SK-N-SH (cell line): ENCODE measurements around the gene AEN. TPM values are rescaled to one million over a fixed set of nuclear protein-coding genes. Genes with fewer than 3 reads are reported as not detected.

ENCODE experiments used
- CTCF ChIA-PET: fragments of 300-600, 350-600 bp; formaldehyde crosslinking; extraction: SDS; loops from one replicate; lab custom pipeline; 2021; lab: Yijun Ruan, JAX
- POLR2A ChIA-PET: fragments of 350-600 bp; sonication (Branson Sonifier 250); formaldehyde crosslinking; extraction: SDS; loops from one replicate; lab custom pipeline; 2020; ENCODE audit warnings: antibody characterized with exemption, inconsistent platforms; lab: Yijun Ruan, JAX
- DNase-seq: peaks from one replicate; pipeline ENCODE4 v3.0.0; 2012
- H2AFZ ChIP-seq: fragments of 200-600 bp; sonication (generic); 2 replicates; pipeline ENCODE4 v1.8.1; 2016; ENCODE audit warnings: antibody characterized with exemption, mild to moderate bottlenecking, low read depth
- H3F3A ChIP-seq: fragments of 200-600 bp; sonication (generic); replicated peaks from 2 replicates; pipeline ENCODE3; 2016; ENCODE audit warnings: antibody characterized with exemption, mild to moderate bottlenecking; ENCODE audit not compliant: insufficient read depth
- H3K27ac ChIP-seq, 2 experiments: fragments of 200-500 bp in 1 of 2; fragments of 200-600 bp in 1 of 2; sonication (Bioruptor generic) in 1 of 2; sonication (generic), shearing (Covaris generic) in 1 of 2; 2 replicates each; pipeline versions ENCODE4 v1.5.1 to v1.6.1; 2014 to 2016; ENCODE audit warnings: low read depth in 2 of 2, inconsistent platforms in 1 of 2, low read length in 1 of 2, mild to moderate bottlenecking in 1 of 2, mixed read lengths in 1 of 2
- H3K27me3 ChIP-seq: fragments of 200-600 bp; sonication (generic), shearing (Covaris generic); 2 replicates; pipeline ENCODE4 v1.6.1; 2016; ENCODE audit warnings: mixed run types; ENCODE audit not compliant: insufficient read depth
- H3K36me3 ChIP-seq, 2 experiments: fragments of 200-500 bp in 1 of 2; fragments of 200-600 bp in 1 of 2; sonication (Bioruptor generic) in 1 of 2; sonication (generic) in 1 of 2; replicated peaks in 1 of 2; 2 replicates each; pipeline versions ENCODE3 to v1.5.1; 2014 to 2016; ENCODE audit warnings: low read length in 1 of 2, mild to moderate bottlenecking in 1 of 2; ENCODE audit not compliant: insufficient read depth in 2 of 2, control insufficient read depth in 1 of 2
- H3K4me1 ChIP-seq, 2 experiments: fragments of 200-500 bp in 1 of 2; fragments of 200-600 bp in 1 of 2; sonication (Bioruptor generic) in 1 of 2; sonication (generic), shearing (Covaris generic) in 1 of 2; 2 replicates each; pipeline versions ENCODE4 v1.5.1 to v1.6.1; 2014 to 2016; ENCODE audit warnings: low read depth in 1 of 2, low read length in 1 of 2, mixed run types in 1 of 2; ENCODE audit not compliant: insufficient read depth in 2 of 2, control insufficient read depth in 1 of 2
- H3K4me2 ChIP-seq: fragments of 200-600 bp; sonication (generic), shearing (Covaris generic); 2 replicates; pipeline ENCODE4 v1.6.1; 2017; ENCODE audit warnings: mixed run types
- H3K4me3 ChIP-seq, 2 experiments: fragments of 200-500 bp in 1 of 2; fragments of 200-600 bp in 1 of 2; sonication (Bioruptor generic) in 1 of 2; sonication (generic), shearing (Covaris generic) in 1 of 2; 2 replicates each; pipeline versions ENCODE4 v1.5.1 to v1.8.1; 2014 to 2016; ENCODE audit warnings: low read depth in 2 of 2, inconsistent platforms in 1 of 2, low read length in 1 of 2, mild to moderate bottlenecking in 1 of 2, mixed read lengths in 1 of 2, moderate library complexity in 1 of 2
- H3K79me2 ChIP-seq: fragments of 200-600 bp; sonication (generic); 2 replicates; pipeline ENCODE4 v1.8.1; 2017; ENCODE audit warnings: mild to moderate bottlenecking; ENCODE audit not compliant: insufficient read depth
- H3K9ac ChIP-seq: fragments of 200-600 bp; sonication (generic); 2 replicates; pipeline ENCODE4 v1.6.1; 2017; ENCODE audit warnings: mixed run types
- H3K9me2 ChIP-seq: fragments of 200-600 bp; sonication (generic); 2 replicates; pipeline ENCODE4 v1.6.1; 2017; ENCODE audit warnings: mixed run types
- H3K9me3 ChIP-seq: fragments of 200-600 bp; sonication (generic); 2 replicates; pipeline ENCODE4 v1.6.1; 2017; ENCODE audit warnings: mixed run types, mild to moderate bottlenecking, moderate library complexity
- H4K20me1 ChIP-seq: fragments of 200-600 bp; sonication (generic); 2 replicates; pipeline ENCODE4 v1.6.1; 2017; ENCODE audit warnings: mild to moderate bottlenecking, mixed run types; ENCODE audit not compliant: insufficient read depth
- ELF1 ChIP-seq: IDR thresholded peaks from 2 replicates; pipeline ENCODE4 v1.4.0; 2012
- EP300 ChIP-seq, 2 experiments: IDR thresholded peaks; 2 replicates each; pipeline versions ENCODE4 v1.4.0 to v1.6.1; 2012; ENCODE audit warnings: borderline replicate concordance in 1 of 2, low read depth in 1 of 2, low read length in 1 of 2
- GABPA ChIP-seq: IDR thresholded peaks from 2 replicates; pipeline ENCODE4 v1.4.0; 2012; ENCODE audit warnings: low read depth, mild to moderate bottlenecking
- GATA2 ChIP-seq: sonication (generic); formaldehyde crosslinking; IDR thresholded peaks from 2 replicates; pipeline ENCODE4 v1.5.0; 2020; ENCODE audit warnings: mild to moderate bottlenecking, missing genetic modification reagents
- JUND ChIP-seq: IDR thresholded peaks from 2 replicates; pipeline ENCODE4 v1.4.0; 2012
- MAX ChIP-seq: IDR thresholded peaks from 2 replicates; pipeline ENCODE4 v1.4.0; 2012; ENCODE audit warnings: low read depth
- MXI1 ChIP-seq: IDR thresholded peaks from 2 replicates; pipeline ENCODE4 v1.6.1; 2012; ENCODE audit warnings: mild to moderate bottlenecking, low read depth, low read length, improper control_type of control experiment
- NFIC ChIP-seq: IDR thresholded peaks from 2 replicates; pipeline ENCODE4 v1.4.0; 2012; ENCODE audit warnings: borderline replicate concordance
- PBX3 ChIP-seq: IDR thresholded peaks from 2 replicates; pipeline ENCODE4; 2012
- RCOR1 ChIP-seq: fragments of 150-350 bp; IDR thresholded peaks from 2 replicates; pipeline ENCODE4 v1.6.1; 2017; ENCODE audit warnings: antibody characterized with exemption, low read length
- REST ChIP-seq: IDR thresholded peaks from 2 replicates; pipeline ENCODE4 v1.6.1; 2012; ENCODE audit warnings: mild to moderate bottlenecking, low read depth, low read length, moderate library complexity
- RFX5 ChIP-seq: IDR thresholded peaks from 2 replicates; pipeline ENCODE4 v1.6.1; 2012; ENCODE audit warnings: mild to moderate bottlenecking, improper control_type of control experiment, low read length
- RXRA ChIP-seq: IDR thresholded peaks from 2 replicates; pipeline ENCODE4 v1.4.0; 2012; ENCODE audit warnings: low read depth, mild to moderate bottlenecking, borderline replicate concordance
- SIN3A ChIP-seq: IDR thresholded peaks from 2 replicates; pipeline ENCODE4 v1.6.1; 2012; ENCODE audit warnings: low read depth, mild to moderate bottlenecking, low read length, moderate library complexity, borderline replicate concordance
- TAF1 ChIP-seq: IDR thresholded peaks from 2 replicates; pipeline ENCODE4 v1.6.1; 2012; ENCODE audit warnings: low read depth, mild to moderate bottlenecking, low read length, moderate library complexity, borderline replicate concordance
- USF2 ChIP-seq: fragments of 150-350 bp; IDR thresholded peaks from 2 replicates; pipeline ENCODE4 v1.6.1; 2017; ENCODE audit warnings: antibody characterized with exemption, low read length, low read depth, borderline replicate concordance
- YY1 ChIP-seq: IDR thresholded peaks from 2 replicates; pipeline ENCODE4 v1.4.0; 2012; ENCODE audit warnings: low read depth, mild to moderate bottlenecking
- ZBTB33 ChIP-seq: IDR thresholded peaks from 2 replicates; pipeline ENCODE4 v1.4.0; 2012; ENCODE audit warnings: low read depth, borderline replicate concordance
- WGBS: methylation state at CpG from one replicate; pipeline ENCODE4 v1.1.6; 2017; ENCODE audit warnings: low lambda C conversion rate; 5-methylcytosine and 5-hydroxymethylcytosine counted together
- polyA plus RNA-seq, 3 experiments: library from polyadenylated mRNA; depleted of rRNA; stranded (reverse); fragments of >200 nt; gene quantifications; 2 replicates each; pipeline ENCODE4 v1.2.3, GENCODE V29; 2012

AEN gene
- polyA plus RNA-seq, 1 of the 3 experiments (the other 2 are of a cell fraction), result 46.4 TPM

GRCh38 chr15:88618686-88619085 is 2.5 kb upstream of the AEN start:
- H3K4me2 ChIP-seq, result no peak overlapping the region
- CTCF ChIA-PET, result no interaction called here
- H3K4me1 ChIP-seq, result peaks cover 4 to 12% of the 10 kb centered on the region in 2 experiments
- no peaks in the 10 kb centered on the region for H3F3A ChIP-seq
- no peak for DNase-seq
- peaks cover 18% of the 10 kb centered on the region for H4K20me1 ChIP-seq
- no peaks in the 10 kb centered on the region for H3K27me3 ChIP-seq
- no peak overlapping the region for H3K27ac ChIP-seq
- no peaks in the 10 kb centered on the region for H3K9me2 ChIP-seq
- POLR2A ChIA-PET, result no interaction called here
- no peak overlapping the region for H3K9ac ChIP-seq
- H3K79me2 ChIP-seq, result peaks cover 26% of the 10 kb centered on the region
- no peak for TF ChIP-seq TAF1
- no peak for TF ChIP-seq PBX3
- no peak for TF ChIP-seq EP300 (IDR thresholded peaks at IDR 0.05; ENCODE audit: borderline replicate concordance in 1 of 2, low read depth in 1 of 2, low read length in 1 of 2)
- TF ChIP-seq MXI1, result no peak
- no peak for TF ChIP-seq GATA2
- TF ChIP-seq GABPA, result no peak
- peaks cover 3 to 4% of the 10 kb centered on the region in 2 experiments for H3K36me3 ChIP-seq
- H3K9me3 ChIP-seq, result no peaks in the 10 kb centered on the region
- H3K4me3 ChIP-seq, result no peak overlapping the region
- H2AFZ ChIP-seq, result no peak overlapping the region

GRCh38 chr15:88619796-88620195 is 1.3 kb upstream of the AEN start:
- WGBS, result 95% methylated on average over 2 of the region's 2 CpGs
- ChIA-PET POLR2A (no interaction called here), CTCF (interaction anchor here (1.1 kb wide), 1 partner anchor 143 kb away, joined by 5 read pairs; no protein-coding TSS in a partner anchor)

More at GRCh38 chr15:88619796-88620195, 1.3 kb upstream of the AEN start:
- Histone ChIP-seq H3K9me2 (no peaks in the 10 kb centered on the region), H3K27ac (no peak overlapping the region), H3F3A (no peaks in the 10 kb centered on the region), H3K4me3 (no peak overlapping the region), H3K79me2 (peaks cover 37% of the 10 kb centered on the region), H3K9me3 (no peaks in the 10 kb centered on the region), H3K36me3 (peaks cover 8 to 9% of the 10 kb centered on the region in 2 experiments), H3K4me2 (no peak overlapping the region), H3K27me3 (no peaks in the 10 kb centered on the region), H2AFZ (no peak overlapping the region), H4K20me1 (peaks cover 29% of the 10 kb centered on the region), H3K9ac (no peak overlapping the region), H3K4me1 (peaks cover 15 to 17% of the 10 kb centered on the region in 2 experiments)
- TF ChIP-seq MAX (no peak), ELF1 (no peak), RCOR1 (no peak), NFIC (no peak), JUND (no peak), RFX5 (no peak), RXRA (no peak), TAF1 (no peak), REST (no peak), USF2 (no peak), ZBTB33 (no peak), SIN3A (no peak), YY1 (no peak)
- no peak for DNase-seq
